ENCODE results near the gene DMAC2L.

DNA sequence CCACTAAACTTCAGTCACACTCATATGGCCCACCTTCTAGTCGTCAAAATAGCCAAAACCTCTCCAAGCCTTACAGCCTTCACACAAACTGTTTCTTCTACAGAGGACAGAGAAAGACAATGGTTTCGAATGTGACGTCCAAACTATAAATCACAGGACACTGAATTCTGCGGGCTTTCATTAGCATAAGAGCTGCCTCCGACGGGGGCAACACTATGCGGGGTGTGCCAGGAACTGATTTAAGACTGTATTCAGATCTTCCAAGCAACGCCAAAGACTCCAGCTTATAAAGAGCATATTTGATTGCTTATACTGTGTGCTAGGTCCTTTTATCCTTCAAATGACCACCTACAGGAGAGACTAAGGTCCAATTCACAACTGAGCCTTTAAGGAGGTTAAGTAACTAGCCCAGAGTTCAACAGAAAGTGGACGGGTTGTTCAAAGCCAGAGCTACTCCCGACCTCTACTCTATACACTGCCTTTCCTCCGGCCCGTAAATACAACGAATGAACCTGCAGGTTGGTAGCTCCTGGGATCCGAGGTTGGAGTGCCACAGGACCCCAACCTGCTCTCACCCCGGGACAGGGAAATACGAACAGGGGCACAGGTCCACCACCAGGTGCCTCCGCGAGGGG, 670 bp upstream of the DMAC2L start:
- TF ChIP-seq POLR2AphosphoS5 (IDR thresholded peaks at IDR 0.05): no peak
- TF ChIP-seq, protein P1, sequence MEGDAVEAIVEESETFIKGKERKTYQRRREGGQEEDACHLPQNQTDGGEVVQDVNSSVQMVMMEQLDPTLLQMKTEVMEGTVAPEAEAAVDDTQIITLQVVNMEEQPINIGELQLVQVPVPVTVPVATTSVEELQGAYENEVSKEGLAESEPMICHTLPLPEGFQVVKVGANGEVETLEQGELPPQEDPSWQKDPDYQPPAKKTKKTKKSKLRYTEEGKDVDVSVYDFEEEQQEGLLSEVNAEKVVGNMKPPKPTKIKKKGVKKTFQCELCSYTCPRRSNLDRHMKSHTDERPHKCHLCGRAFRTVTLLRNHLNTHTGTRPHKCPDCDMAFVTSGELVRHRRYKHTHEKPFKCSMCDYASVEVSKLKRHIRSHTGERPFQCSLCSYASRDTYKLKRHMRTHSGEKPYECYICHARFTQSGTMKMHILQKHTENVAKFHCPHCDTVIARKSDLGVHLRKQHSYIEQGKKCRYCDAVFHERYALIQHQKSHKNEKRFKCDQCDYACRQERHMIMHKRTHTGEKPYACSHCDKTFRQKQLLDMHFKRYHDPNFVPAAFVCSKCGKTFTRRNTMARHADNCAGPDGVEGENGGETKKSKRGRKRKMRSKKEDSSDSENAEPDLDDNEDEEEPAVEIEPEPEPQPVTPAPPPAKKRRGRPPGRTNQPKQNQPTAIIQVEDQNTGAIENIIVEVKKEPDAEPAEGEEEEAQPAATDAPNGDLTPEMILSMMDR (IDR thresholded peaks at IDR 0.05): peak in 2 of 3 donors; percentile 62 to 66
